Natural killer cell (primary cell): ENCODE results near the gene LY6G5C. TPM values are rescaled to one million over a fixed set of nuclear protein-coding genes. Genes with fewer than 3 reads are reported as not detected.

Experiments
- ATAC-seq, 3 donors: fragments of 150-1000 bp in 2 of 3; fragments of 200-7000 bp in 1 of 3; cut with Tn5 transposase; 1 replicate in 1 of 3; 2 replicates in 2 of 3; pipeline ENCODE4 v1.10.0; 2021; ENCODE audit warnings: mild to moderate bottlenecking in 2 of 3, moderate library complexity in 2 of 3
- DNase-seq, 2 donors: peaks; one replicate each; pipeline versions ENCODE4 v3.0.0 to v3.0.0-alpha.2; 2013 to 2021; ENCODE audit warnings: mixed read lengths in 1 of 2
- H3K27ac ChIP-seq: one replicate; pipeline ENCODE4 v1.5.1; 2013; ENCODE audit warnings: mild to moderate bottlenecking, low read length
- H3K27me3 ChIP-seq: one replicate; pipeline ENCODE4 v1.6.1; 2013; ENCODE audit warnings: low read length; ENCODE audit not compliant: control insufficient read depth, insufficient read depth
- H3K36me3 ChIP-seq: one replicate; pipeline ENCODE4 v1.6.1; 2013; ENCODE audit warnings: low read length; ENCODE audit not compliant: control insufficient read depth, insufficient read depth
- H3K4me1 ChIP-seq: one replicate; pipeline ENCODE4 v1.6.1; 2013; ENCODE audit warnings: low read length; ENCODE audit not compliant: control insufficient read depth, insufficient read depth
- H3K4me3 ChIP-seq: one replicate; pipeline ENCODE4 v1.5.1; 2013; ENCODE audit warnings: low read length
- H3K9me3 ChIP-seq: one replicate; pipeline ENCODE4 v1.6.1; 2013; ENCODE audit warnings: low read length; ENCODE audit not compliant: control insufficient read depth, insufficient read depth
- H3K27ac Mint-ChIP-seq, 2 donors: one replicate each; pipeline ENCODE4 v1.8.0; 2022; ENCODE audit warnings: mild to moderate bottlenecking in 2 of 2, mixed read lengths in 2 of 2, moderate library complexity in 1 of 2
- H3K27me3 Mint-ChIP-seq, 2 donors: one replicate each; pipeline ENCODE4 v1.8.0; 2022; ENCODE audit warnings: low read depth in 2 of 2, mixed read lengths in 2 of 2
- H3K36me3 Mint-ChIP-seq: one replicate; pipeline ENCODE4 v1.8.0; 2022; ENCODE audit warnings: mixed read lengths
- H3K4me1 Mint-ChIP-seq, 2 donors: one replicate each; pipeline ENCODE4 v1.8.0; 2022; ENCODE audit warnings: mixed read lengths in 2 of 2
- H3K4me3 Mint-ChIP-seq: one replicate; pipeline ENCODE4 v1.8.0; 2022; ENCODE audit warnings: mild to moderate bottlenecking, moderate library complexity, mixed read lengths
- H3K9me3 Mint-ChIP-seq, 2 donors: one replicate each; pipeline ENCODE4 v1.8.0; 2022; ENCODE audit warnings: mixed read lengths in 2 of 2
- CTCF ChIP-seq: fragments of 200-600 bp; IDR thresholded peaks from one replicate; pipeline ENCODE4 v1.8.0; 2022; ENCODE audit warnings: antibody characterized with exemption
- WGBS: methylation state at CpG from one replicate; pipeline ENCODE4 v1.1.7; 2013; ENCODE audit warnings: missing lambda C conversion rate; ENCODE audit not compliant: insufficient coverage; 5-methylcytosine and 5-hydroxymethylcytosine counted together
- intact Hi-C: fragments of 100-400 bp; cut with micrococcal nuclease; formaldehyde crosslinking; loops from one replicate; pipeline ENCODE4 v1.14.2; 2022
- total RNA-seq, 4 donors: library from RNA; stranded (reverse); fragments of 120-200 nt in 1 of 4; gene quantifications; one replicate each; pipeline versions ENCODE4 v1.2.3 to v1.2.4, GENCODE V29; 2013 to 2022

Gene LY6G5C
- total RNA-seq, 3 donors from 2014 or later (not counting 1 experiment from before 2014, with no cell fraction given) = 2.0 to 7.9 (median 2.7) TPM

- ATAC-seq = no peak
- Histone ChIP-seq H3K27me3 (no peaks in the 10 kb centered on the region), H3K4me3 (no peak overlapping the region), H3K9me3 (no peaks in the 10 kb centered on the region), H3K36me3 (peaks cover 92% of the 10 kb centered on the region), H3K27ac (no peak overlapping the region), H3K4me1 (no peaks in the 10 kb centered on the region)
- WGBS = 94% methylated on average over 7 of the region's 7 CpGs
- Mint-ChIP-seq H3K27me3 (no peaks in the 10 kb centered on the region), H3K4me3 (no peak overlapping the region), H3K4me1 (peaks cover 6 to 28% of the 10 kb centered on the region in 2 donors), H3K9me3 (no peaks in the 10 kb centered on the region), H3K36me3 (peaks cover 24% of the 10 kb centered on the region), H3K27ac (no peak overlapping the region)
- no peak for TF ChIP-seq CTCF
- intact Hi-C loops = no loop called here
- DNase-seq = no peak
Observed at GRCh38 chr6:31629014-31629413, 51.9 kb downstream of the LY6G5C start.

- Mint-ChIP-seq H3K4me1 (peaks cover 8 to 21% of the 10 kb centered on the region in 2 donors), H3K9me3 (no peaks in the 10 kb centered on the region), H3K27ac (peak overlapping the region; percentile 39 to 43), H3K36me3 (peaks cover 24% of the 10 kb centered on the region), H3K4me3 (no peak overlapping the region), H3K27me3 (no peaks in the 10 kb centered on the region)
- intact Hi-C loops = no loop called here
- WGBS = 98% methylated on average over 19 of the region's 19 CpGs
- H3K27ac ChIP-seq = no peak overlapping the region
- no peaks in the 10 kb centered on the region for H3K27me3 ChIP-seq
- no peaks in the 10 kb centered on the region for H3K9me3 ChIP-seq
- peaks cover 86% of the 10 kb centered on the region for H3K36me3 ChIP-seq
- no peaks in the 10 kb centered on the region for H3K4me1 ChIP-seq
- DNase-seq = no peak
- ATAC-seq = no peak
- no peak for TF ChIP-seq CTCF
- H3K4me3 ChIP-seq = no peak overlapping the region
Observed at GRCh38 chr6:31627690-31628287, 53.1 kb downstream of the LY6G5C start.

DNA sequence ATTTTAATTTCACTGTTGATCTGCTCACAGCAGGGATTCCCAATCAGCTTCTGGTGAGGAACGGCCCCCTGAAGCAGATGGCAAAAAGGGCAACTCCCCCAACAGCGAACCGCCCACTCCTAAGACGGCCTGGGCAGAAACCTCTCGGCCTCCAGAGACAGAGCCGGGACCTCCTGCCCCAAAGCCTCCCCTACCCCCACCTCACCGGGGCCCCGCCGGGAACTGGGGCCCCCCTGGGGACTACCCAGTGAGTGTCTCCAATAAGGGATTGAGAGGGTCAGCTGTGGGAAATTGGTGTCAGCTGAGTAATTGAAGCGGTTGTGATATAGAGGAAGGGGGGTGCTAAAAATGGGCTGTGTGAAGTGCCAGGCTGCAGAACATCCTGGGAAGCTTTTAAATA lies 53.9 kb downstream of the LY6G5C start:
- Histone ChIP-seq H3K36me3 (peaks cover 78% of the 10 kb centered on the region), H3K27ac (no peak overlapping the region), H3K27me3 (no peaks in the 10 kb centered on the region), H3K4me1 (peaks cover 2% of the 10 kb centered on the region), H3K9me3 (no peaks in the 10 kb centered on the region), H3K4me3 (no peak overlapping the region)
- intact Hi-C loops = no loop called here
- DNase-seq = no peak
- Mint-ChIP-seq H3K27me3 (no peaks in the 10 kb centered on the region), H3K36me3 (peaks cover 24% of the 10 kb centered on the region), H3K4me3 (no peak overlapping the region), H3K9me3 (no peaks in the 10 kb centered on the region), H3K4me1 (peaks cover 16 to 22% of the 10 kb centered on the region in 2 donors), H3K27ac (peak overlapping the region in 1 of 2 donors; percentile 43)
- WGBS = 97% methylated on average over 9 of the region's 10 CpGs
- no peak for ATAC-seq
- no peak for TF ChIP-seq CTCF

Other genes with a start within 250 kb of the LY6G5C start
- gene MICB, start 182.9 kb downstream of the LY6G5C start, total RNA-seq = 10 to 100 TPM; 33.5 to 39.0 (median 37.6) TPM
- not detected for gene MCCD1, start 152.1 kb downstream of the LY6G5C start, total RNA-seq
- gene DDX39B, start 139.1 kb downstream of the LY6G5C start, total RNA-seq = 100 to 1,000 TPM; 506 to 571 (median 534) TPM
- 1 to 10 TPM; 1.0 to 2.5 (median 2.1) TPM for gene ATP6V1G2, start 134.5 kb downstream of the LY6G5C start, total RNA-seq
- 10 to 100 TPM in 2 of 3 donors, 1 to 10 TPM in 1; 8.1 to 10.9 (median 10.7) TPM for gene NFKBIL1, start 133.5 kb downstream of the LY6G5C start, total RNA-seq
- gene LTA, start 108.8 kb downstream of the LY6G5C start, total RNA-seq = 10 to 100 TPM in 1 of 3 donors, 1 to 10 TPM in 2; 7.6 to 13.1 (median 8.7) TPM
- 10 to 100 TPM; 24.2 to 60.8 (median 46.9) TPM for gene TNF, start 105.5 kb downstream of the LY6G5C start, total RNA-seq
- gene LTB, start 98.6 kb downstream of the LY6G5C start, total RNA-seq = 10 to 100 TPM; 17.7 to 42.1 (median 32.6) TPM
- gene LST1, start 94.8 kb downstream of the LY6G5C start, total RNA-seq = 100 to 1,000 TPM in 1 of 3 donors, 10 to 100 TPM in 2; 25.4 to 120 (median 50.5) TPM
- 100 to 1,000 TPM; 120 to 173 (median 137) TPM for gene NCR3, start 88.1 kb downstream of the LY6G5C start, total RNA-seq
- 10 to 100 TPM in 2 of 3 donors, 1 to 10 TPM in 1; 8.7 to 47.0 (median 17.9) TPM for gene AIF1, start 65.8 kb downstream of the LY6G5C start, total RNA-seq
- gene PRRC2A, start 60.4 kb downstream of the LY6G5C start, total RNA-seq = 100 to 1,000 TPM; 264 to 294 (median 294) TPM
- 100 to 1,000 TPM; 264 to 303 (median 274) TPM for gene BAG6, start 28.4 kb downstream of the LY6G5C start, total RNA-seq
- gene APOM, start 25.2 kb downstream of the LY6G5C start, total RNA-seq = 1 to 10 TPM; 2.6 to 2.8 (median 2.7) TPM
- gene C6orf47, start 20.3 kb downstream of the LY6G5C start, total RNA-seq = 10 to 100 TPM; 25.9 to 29.9 (median 27.4) TPM
- gene GPANK1, start 16.1 kb downstream of the LY6G5C start, total RNA-seq = 10 to 100 TPM; 16.0 to 20.3 (median 18.2) TPM
- 100 to 1,000 TPM; 140 to 157 (median 141) TPM for gene CSNK2B, start 15.0 kb downstream of the LY6G5C start, total RNA-seq
- gene LY6G5B, start 11.1 kb downstream of the LY6G5C start, total RNA-seq = 10 to 100 TPM; 39.9 to 50.0 (median 46.0) TPM
- 10 to 100 TPM; 92.0 to 97.6 (median 94.2) TPM for gene ABHD16A, start 22.3 kb upstream of the LY6G5C start, total RNA-seq
- gene LY6G6F, start 25.8 kb upstream of the LY6G5C start, total RNA-seq = 1 to 10 TPM in 2 of 3 donors, under 1 TPM in 1; 0.97 to 3.2 (median 1.4) TPM
- under 1 TPM in 1 of 3 donors, not detected in 2; 0.94 TPM for gene LY6G6D, start 34.3 kb upstream of the LY6G5C start, total RNA-seq
- gene LY6G6C, start 40.7 kb upstream of the LY6G5C start, total RNA-seq = not detected
- gene MPIG6B, start 42.3 kb upstream of the LY6G5C start, total RNA-seq = 10 to 100 TPM in 2 of 3 donors, 1 to 10 TPM in 1; 9.4 to 19.0 (median 12.8) TPM
- 10 to 100 TPM; 22.3 to 36.1 (median 24.6) TPM for gene DDAH2, start 48.2 kb upstream of the LY6G5C start, total RNA-seq
- gene CLIC1, start 55.5 kb upstream of the LY6G5C start, total RNA-seq = 100 to 1,000 TPM; 348 to 363 (median 355) TPM
- gene MSH5, start 58.9 kb upstream of the LY6G5C start, total RNA-seq = 10 to 100 TPM; 28.2 to 44.6 (median 43.7) TPM
- 10 to 100 TPM in 1 of 3 donors, 1 to 10 TPM in 2; 5.4 to 14.5 (median 6.9) TPM for gene SAPCD1, start 81.6 kb upstream of the LY6G5C start, total RNA-seq
- 1 to 10 TPM; 2.4 to 4.7 (median 3.2) TPM for gene VWA7, start 96.3 kb upstream of the LY6G5C start, total RNA-seq
- gene VARS1, start 114.7 kb upstream of the LY6G5C start, total RNA-seq = 10 to 100 TPM; 45.2 to 58.6 (median 49.2) TPM
- 10 to 100 TPM; 28.1 to 34.9 (median 29.2) TPM for gene LSM2, start 125.9 kb upstream of the LY6G5C start, total RNA-seq
- gene HSPA1L, start 134.2 kb upstream of the LY6G5C start, total RNA-seq = 1 to 10 TPM; 2.0 to 4.5 (median 3.6) TPM
- 10 to 100 TPM; 24.4 to 34.6 (median 34.5) TPM for gene HSPA1A, start 134.5 kb upstream of the LY6G5C start, total RNA-seq
- gene HSPA1B, start 146.7 kb upstream of the LY6G5C start, total RNA-seq = 100 to 1,000 TPM in 1 of 3 donors, 10 to 100 TPM in 1, 1 to 10 TPM in 1; 8.5 to 112 (median 15.3) TPM
- 10 to 100 TPM; 36.1 to 69.6 (median 51.5) TPM for gene NEU1, start 181.8 kb upstream of the LY6G5C start, total RNA-seq
- gene SLC44A4, start 197.9 kb upstream of the LY6G5C start, total RNA-seq = under 1 TPM in 1 of 3 donors, not detected in 2; 0.48 TPM
- 10 to 100 TPM; 49.3 to 56.6 (median 55.8) TPM for gene EHMT2, start 216.6 kb upstream of the LY6G5C start, total RNA-seq
- gene ZBTB12, start 221.0 kb upstream of the LY6G5C start, total RNA-seq = under 1 TPM; 0.54 to 0.77 (median 0.63) TPM
- gene C2, start 246.7 kb upstream of the LY6G5C start, total RNA-seq = 1 to 10 TPM in 2 of 3 donors, under 1 TPM in 1; 0.55 to 1.3 (median 1.0) TPM